ENCODE data around the gene C6orf47. TPM values are rescaled to one million over a fixed set of nuclear protein-coding genes. Genes with fewer than 3 reads are reported as not detected.
"Not testable (repeated sequence)": the region's sequence is repeated elsewhere in the genome, so short reads cannot be mapped to it uniquely, and the experiment has no call there.

C6orf47 gene
- total RNA-seq, result 10 to 100 TPM; 18.9 to 26.8 TPM
- polyA plus RNA-seq, result 10 to 100 TPM; 23.5 to 24.5 TPM
- long read RNA-seq, donor 1, transcript C6orf47-202 (1 exons, 2,475 nt), result major isoform, 17 of 17 reads
- long read RNA-seq, donor 1, partial matches to known transcripts, result 0 of 17 reads
- long read RNA-seq, donor 1, other reads (novel, unspliced or antisense), result 0 of 17 reads
- long read RNA-seq, donor 2, transcript C6orf47-202 (1 exons, 2,475 nt), result major isoform, 6 of 6 reads
- long read RNA-seq, donor 2, partial matches to known transcripts, result 0 of 6 reads
- long read RNA-seq, donor 2, other reads (novel, unspliced or antisense), result 0 of 6 reads
- long read RNA-seq, donor 3, transcript C6orf47-202 (1 exons, 2,475 nt), result major isoform, 19 of 19 reads
- long read RNA-seq, donor 3, partial matches to known transcripts, result 0 of 19 reads
- long read RNA-seq, donor 3, other reads (novel, unspliced or antisense), result 0 of 19 reads
- long read RNA-seq, donor 4, transcript C6orf47-202 (1 exons, 2,475 nt), result major isoform, 15 of 15 reads
- long read RNA-seq, donor 4, partial matches to known transcripts, result 0 of 15 reads
- long read RNA-seq, donor 4, other reads (novel, unspliced or antisense), result 0 of 15 reads
- long read RNA-seq, donor 5, transcript C6orf47-202 (1 exons, 2,475 nt), result major isoform, 17 of 17 reads
- long read RNA-seq, donor 5, partial matches to known transcripts, result 0 of 17 reads
- long read RNA-seq, donor 5, other reads (novel, unspliced or antisense), result 0 of 17 reads

- no peak for TF ChIP-seq CTCF (IDR thresholded peaks at IDR 0.05; ENCODE audit: control extremely low read depth, extremely low read depth)
- peak within 1 kb of the TSS; percentile 79 for H3K4me3 ChIP-seq
- H3K9ac ChIP-seq (ENCODE audit: insufficient read depth in 1 of 2, low read length in 2 of 2), result peak within 1 kb of the TSS; percentile 82 to 85
- WGBS, 2 donors, result 0% methylated on average over 44 to 52 of the region's 52 CpGs
- peaks cover 3 to 29% (median 7%) of the 10 kb centered on the region in 4 donors for H3K36me3 ChIP-seq (ENCODE audit: control insufficient read depth in 4 of 4, insufficient read depth in 4 of 4, low read length in 4 of 4)
- H3K9me3 ChIP-seq (ENCODE audit: control insufficient read depth in 4 of 4, insufficient read depth in 3 of 4, low read length in 3 of 4), result no peaks in the 10 kb centered on the region
- DNase-seq (peak; percentile 90 to 94 (median 90)), ATAC-seq (ENCODE audit: insufficient read depth, low FRiP score) (peak; percentile 84)
- no peaks in the 10 kb centered on the region for H3K27me3 ChIP-seq (ENCODE audit: control insufficient read depth in 3 of 3, insufficient read depth in 3 of 3, low read length in 2 of 3)
- peaks cover 7 to 50% (median 11%) of the 10 kb centered on the region in 5 donors for H3K4me1 ChIP-seq (ENCODE audit: control insufficient read depth in 5 of 5, insufficient read depth in 5 of 5, low read length in 5 of 5)
- H3K27ac ChIP-seq (ENCODE audit: low read depth in 1 of 2, low read length in 1 of 2), result peak within 1 kb of the TSS; percentile 85 to 95
Observed at GRCh38 chr6:31660381-31661261, at the start of gene C6orf47. TSS of gene C6orf47 (minus strand) at chr6:31660778. CDS start at chr6:31659947, 831 bp downstream.

- H3K27me3 ChIP-seq (ENCODE audit: control insufficient read depth in 3 of 3, insufficient read depth in 3 of 3, low read length in 2 of 3); H3K9me3 ChIP-seq (ENCODE audit: control insufficient read depth in 4 of 4, insufficient read depth in 3 of 4, low read length in 3 of 4); DNase-seq; H3K4me1 ChIP-seq (ENCODE audit: control insufficient read depth in 5 of 5, insufficient read depth in 5 of 5, low read length in 5 of 5); ATAC-seq (ENCODE audit: insufficient read depth, low FRiP score); H3K36me3 ChIP-seq (ENCODE audit: control insufficient read depth in 4 of 4, insufficient read depth in 4 of 4, low read length in 4 of 4); H3K4me3 ChIP-seq; H3K27ac ChIP-seq (ENCODE audit: low read depth in 1 of 2, low read length in 1 of 2); H3K9ac ChIP-seq (ENCODE audit: insufficient read depth in 1 of 2, low read length in 2 of 2): not testable (repeated sequence)
- WGBS, 2 donors, result 77% methylated on average over 11 of the region's 11 CpGs
Observed at GRCh38 chr6:31709157-31709556, 48.6 kb upstream of the C6orf47 start.

- DNase-seq (no peak), ATAC-seq (ENCODE audit: insufficient read depth, low FRiP score) (no peak)
- 96 to 100% methylated on average over 3 of the region's 3 CpGs for WGBS, 2 donors
- H3K27me3 ChIP-seq (ENCODE audit: control insufficient read depth in 3 of 3, insufficient read depth in 3 of 3, low read length in 2 of 3), result no peaks in the 10 kb centered on the region
- no peak overlapping the region for H3K4me3 ChIP-seq
- no peaks in the 10 kb centered on the region for H3K36me3 ChIP-seq (ENCODE audit: control insufficient read depth in 4 of 4, insufficient read depth in 4 of 4, low read length in 4 of 4)
- H3K9me3 ChIP-seq (ENCODE audit: control insufficient read depth in 4 of 4, insufficient read depth in 3 of 4, low read length in 3 of 4), result no peaks in the 10 kb centered on the region
- H3K27ac ChIP-seq (ENCODE audit: low read depth in 1 of 2, low read length in 1 of 2), result no peak overlapping the region
- H3K9ac ChIP-seq (ENCODE audit: insufficient read depth in 1 of 2, low read length in 2 of 2), result no peak overlapping the region
- no peak for TF ChIP-seq CTCF (IDR thresholded peaks at IDR 0.05; ENCODE audit: control extremely low read depth, extremely low read depth)
- H3K4me1 ChIP-seq (ENCODE audit: control insufficient read depth in 5 of 5, insufficient read depth in 5 of 5, low read length in 5 of 5), result peaks cover 0 to 8% (median 0%) of the 10 kb centered on the region in 5 donors
Observed at GRCh38 chr6:31708224-31708623, 47.6 kb upstream of the C6orf47 start.
